GM10847 (cell line): ENCODE measurements around the gene NDUFAF3.

Source experiments
- POLR2A ChIP-seq: IDR thresholded peaks from 2 replicates; pipeline ENCODE4 v1.6.1; 2011; ENCODE audit not compliant: insufficient read length; ENCODE audit errors: extremely low read depth

The NDUFAF3 gene

DNA sequence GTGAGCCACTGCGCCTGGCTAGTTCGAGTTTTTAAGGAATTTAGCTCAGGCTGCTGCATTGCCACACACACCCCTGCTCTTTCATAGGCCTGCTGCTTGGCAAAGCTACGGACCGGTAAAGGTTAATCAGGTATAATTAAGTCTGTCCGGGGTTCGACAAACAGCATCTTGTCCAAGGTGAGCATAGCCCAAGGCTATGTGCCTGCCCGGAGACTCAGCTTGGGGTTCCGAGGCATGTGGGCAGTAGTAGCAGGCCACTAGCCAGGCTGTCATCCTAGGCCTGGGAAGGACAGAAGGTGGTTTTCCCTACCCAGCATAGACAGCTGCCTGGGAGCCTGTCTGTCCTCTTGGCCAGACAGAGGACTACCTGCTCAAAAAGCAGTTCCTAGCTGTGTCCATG lies 25.3 kb upstream of the NDUFAF3 start:
- no peak for TF ChIP-seq POLR2A

DNA sequence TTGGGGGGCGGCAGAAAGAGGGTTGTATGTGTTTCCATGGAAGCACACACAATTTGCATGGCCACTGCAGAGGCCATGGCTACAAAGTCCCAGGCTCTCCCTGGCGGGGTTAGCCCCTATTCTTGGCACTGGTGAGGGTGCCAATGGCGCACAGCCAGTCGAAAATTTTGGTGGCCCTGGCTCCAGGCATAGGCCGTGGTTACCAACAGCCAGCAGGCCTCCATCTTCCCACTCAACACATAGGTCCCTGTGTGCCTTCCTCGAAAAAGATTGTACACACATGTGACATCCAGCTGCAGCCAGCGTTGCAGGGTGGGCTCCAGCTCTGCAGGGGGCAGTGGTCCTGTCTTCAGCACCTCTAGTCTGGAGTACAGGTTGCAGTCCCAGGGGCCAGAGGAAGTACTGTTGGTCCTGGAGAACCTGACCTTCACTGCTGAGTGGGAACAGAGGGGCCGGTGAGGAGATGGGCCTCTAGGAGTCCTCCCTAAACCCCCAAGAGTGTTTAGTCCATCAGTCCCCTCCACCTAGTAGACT lies 24.8 kb upstream of the NDUFAF3 start:
- TF ChIP-seq POLR2A = no peak

DNA sequence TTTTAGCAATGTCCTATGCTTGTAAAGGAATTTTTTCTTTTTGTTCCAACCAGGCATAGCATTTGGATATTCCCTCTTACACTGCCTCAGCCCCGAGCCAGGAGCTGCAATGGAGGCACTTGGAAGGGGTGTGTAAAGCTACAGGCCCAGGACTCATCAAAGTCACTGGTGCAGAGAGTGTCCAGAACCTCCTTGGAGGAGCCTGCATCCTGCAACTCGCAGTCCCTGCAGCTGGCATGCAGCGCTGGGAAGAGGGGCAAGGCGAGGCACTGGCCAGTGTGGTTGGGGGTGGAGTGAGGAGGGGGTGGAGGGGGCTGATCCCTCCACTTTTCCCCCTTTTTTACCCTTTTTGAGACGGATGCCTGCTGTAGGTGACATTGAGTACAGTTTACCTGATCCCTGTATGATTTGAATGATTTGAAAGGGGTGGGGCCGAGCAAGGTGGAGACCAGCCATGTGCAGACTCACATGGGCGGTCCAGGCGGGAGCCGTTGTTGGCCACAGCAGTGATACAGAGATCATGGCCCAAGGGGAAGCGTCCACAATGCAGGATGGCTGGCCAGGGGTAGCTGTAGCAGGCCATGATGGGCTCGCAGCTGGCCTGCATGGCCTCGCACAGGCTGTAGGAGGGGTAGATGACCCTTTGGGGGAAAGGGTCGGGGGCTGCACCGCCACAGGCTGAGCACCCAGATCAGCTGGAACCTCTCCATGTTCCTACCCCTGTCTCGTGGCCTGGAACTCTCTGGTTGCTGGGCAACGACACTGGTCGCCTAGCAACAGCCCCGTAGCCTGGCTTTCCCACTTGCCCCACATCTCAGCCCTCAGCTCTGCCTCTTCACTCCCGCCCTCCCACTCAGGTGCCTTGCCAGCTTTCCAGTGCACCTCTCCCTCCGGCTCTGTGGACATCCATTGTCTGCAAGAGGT lies 23.9 kb upstream of the NDUFAF3 start:
- TF ChIP-seq POLR2A = no peak

DNA sequence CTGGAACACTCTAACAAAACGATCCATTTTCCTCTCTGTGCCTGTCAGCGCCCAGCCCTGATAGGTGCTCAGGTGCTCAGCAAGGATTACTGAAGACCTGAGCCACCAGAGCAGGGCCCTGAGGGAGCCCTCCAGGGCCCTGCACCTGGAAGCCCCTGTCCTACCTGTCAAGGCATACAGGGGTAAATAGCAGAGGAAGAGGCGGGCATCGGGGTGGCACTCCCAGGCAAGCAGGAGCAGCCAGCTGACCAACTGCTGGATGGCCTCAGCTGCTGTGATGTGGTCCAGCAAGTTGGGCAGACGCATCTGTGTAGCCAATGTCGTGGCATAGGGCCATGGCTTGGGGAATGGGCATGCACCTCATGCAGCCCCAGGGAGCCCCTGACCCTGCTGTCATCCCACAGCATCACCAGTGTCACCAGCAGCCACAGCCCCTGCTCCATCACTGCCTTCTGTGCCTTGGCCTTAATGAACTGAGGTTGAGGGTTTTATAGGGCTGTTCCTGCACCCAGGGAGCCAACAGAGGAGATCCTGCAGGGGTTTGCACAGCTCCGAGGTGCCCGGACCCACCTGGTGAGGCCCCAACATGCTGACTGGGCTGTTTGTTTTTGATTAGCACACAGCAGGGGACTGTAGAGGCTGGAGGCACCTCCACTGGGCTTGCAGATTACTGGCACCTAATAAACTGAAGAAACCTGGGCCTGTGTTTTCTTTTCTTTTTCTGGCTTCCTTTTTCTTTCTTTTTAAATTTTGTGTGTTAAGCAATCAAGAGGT lies 22.6 kb upstream of the NDUFAF3 start:
- TF ChIP-seq POLR2A = no peak

DNA sequence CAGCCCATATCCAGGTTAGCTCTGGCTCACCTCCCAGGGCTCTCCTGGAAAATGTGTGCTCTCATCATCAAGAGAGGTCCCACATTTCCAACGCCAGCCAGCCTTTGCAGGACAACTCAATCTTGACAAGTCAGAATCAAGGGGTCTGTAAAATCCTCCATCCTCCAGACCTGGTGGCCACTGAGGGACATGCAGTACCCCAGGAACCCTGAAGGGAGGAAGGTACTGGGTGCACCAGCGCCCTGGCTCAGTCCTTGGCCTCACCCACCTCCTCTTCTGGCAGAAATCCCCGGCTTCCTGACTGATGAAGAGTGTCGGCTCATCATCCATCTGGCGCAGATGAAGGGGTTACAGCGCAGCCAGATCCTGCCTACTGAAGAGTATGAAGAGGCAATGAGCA lies 20.8 kb upstream of the NDUFAF3 start:
- no peak for TF ChIP-seq POLR2A

DNA sequence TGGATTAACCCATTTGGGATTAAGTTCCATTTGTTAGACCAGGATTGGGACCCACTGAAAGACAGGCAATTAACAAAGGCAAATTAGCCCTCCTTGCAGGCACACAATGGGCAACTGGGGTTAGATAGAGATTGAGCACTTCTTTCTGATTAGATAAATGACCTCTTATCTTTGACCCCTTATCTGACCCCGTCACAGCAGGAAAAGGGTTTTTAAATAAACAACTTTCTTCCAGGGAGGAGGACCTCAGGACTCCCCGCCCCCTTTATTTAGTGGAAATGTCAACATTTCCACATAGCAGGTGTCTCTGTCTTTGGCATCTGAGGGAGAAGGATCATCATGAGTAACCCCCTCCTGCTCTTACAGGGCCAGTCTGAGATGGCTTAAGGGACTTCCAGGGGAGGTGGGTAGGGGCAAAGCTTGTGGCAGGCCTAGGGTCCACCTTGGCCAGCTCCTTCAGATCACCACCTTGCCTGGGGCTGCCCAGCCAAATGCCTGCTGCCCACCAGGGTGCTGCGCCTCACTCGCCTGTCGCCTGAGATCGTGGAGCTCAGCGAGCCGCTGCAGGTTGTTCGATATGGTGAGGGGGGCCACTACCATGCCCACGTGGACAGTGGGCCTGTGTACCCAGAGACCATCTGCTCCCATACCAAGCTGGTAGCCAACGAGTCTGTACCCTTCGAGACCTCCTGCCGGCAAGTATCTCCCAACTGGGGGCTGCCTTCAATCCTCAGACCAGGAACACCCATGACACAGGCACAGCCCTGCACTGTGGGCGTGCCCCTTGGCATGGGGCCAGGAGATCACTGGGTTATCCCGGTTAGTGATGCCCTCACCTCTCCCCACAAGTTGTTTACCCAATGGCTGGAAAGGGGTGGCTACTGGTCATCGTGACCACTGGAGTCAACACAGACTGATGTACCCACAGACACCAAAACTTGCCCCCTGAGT lies 17.3 kb upstream of the NDUFAF3 start:
- no peak for TF ChIP-seq POLR2A

DNA sequence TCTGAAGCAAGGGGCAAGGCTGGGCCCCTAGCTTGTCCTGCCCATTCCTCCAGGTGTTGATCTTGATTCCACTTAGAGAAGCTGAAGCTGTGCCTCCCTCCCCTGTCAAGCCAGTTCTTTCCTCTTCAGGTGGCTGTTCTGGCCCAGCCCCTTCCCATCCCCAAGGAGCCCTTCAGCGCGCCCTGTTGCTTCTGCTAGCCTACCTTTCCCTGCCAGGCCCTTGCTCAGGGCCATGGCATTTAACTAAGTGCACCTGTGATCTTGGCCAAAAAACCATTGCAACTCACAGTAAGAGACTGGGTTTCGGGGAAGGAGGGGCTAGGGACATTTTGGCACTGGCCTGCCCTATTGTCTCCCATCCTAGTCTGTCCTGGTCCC lies 16.6 kb upstream of the NDUFAF3 start:
- TF ChIP-seq POLR2A = no peak

DNA sequence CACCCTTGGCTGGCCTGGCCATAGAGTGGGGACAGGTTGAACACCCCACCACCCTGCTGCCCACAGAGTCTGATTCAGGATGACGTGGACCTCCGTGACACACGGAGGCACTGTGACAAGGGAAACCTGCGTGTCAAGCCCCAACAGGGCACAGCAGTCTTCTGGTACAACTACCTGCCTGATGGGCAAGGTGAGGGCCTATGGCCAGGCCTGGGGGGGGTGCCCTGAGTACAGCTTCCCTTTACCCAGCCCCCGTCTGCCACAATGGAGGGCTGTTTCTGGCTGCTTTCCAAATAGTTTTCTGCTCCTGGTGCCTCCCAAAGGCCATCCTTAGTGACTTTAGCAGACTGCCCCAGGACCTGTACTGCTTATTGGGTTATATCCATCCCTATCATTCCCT lies 15.9 kb upstream of the NDUFAF3 start:
- no peak for TF ChIP-seq POLR2A

DNA sequence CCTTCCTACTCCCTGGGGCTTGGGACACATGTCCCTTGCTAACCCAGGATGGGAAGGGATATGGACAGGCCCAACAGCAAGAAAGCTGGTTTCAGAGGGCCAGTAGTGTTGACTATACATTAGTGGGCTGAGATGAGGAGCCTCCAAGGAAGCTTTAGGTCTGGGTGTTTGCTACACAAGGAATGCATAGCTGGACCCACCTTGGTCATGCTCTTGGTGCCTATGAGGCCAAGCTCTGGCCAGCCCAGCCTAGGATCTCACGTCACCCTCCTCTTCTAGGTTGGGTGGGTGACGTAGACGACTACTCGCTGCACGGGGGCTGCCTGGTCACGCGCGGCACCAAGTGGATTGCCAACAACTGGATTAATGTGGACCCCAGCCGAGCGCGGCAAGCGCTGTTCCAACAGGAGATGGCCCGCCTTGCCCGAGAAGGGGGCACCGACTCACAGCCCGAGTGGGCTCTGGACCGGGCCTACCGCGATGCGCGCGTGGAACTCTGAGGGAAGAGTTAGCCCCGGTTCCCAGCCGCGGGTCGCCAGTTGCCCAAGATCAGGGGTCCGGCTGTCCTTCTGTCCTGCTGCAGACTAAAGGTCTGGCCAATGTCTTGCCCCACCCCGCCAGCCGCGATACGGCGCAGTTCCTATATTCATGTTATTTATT lies 15.4 kb upstream of the NDUFAF3 start:
- no peak for TF ChIP-seq POLR2A

DNA sequence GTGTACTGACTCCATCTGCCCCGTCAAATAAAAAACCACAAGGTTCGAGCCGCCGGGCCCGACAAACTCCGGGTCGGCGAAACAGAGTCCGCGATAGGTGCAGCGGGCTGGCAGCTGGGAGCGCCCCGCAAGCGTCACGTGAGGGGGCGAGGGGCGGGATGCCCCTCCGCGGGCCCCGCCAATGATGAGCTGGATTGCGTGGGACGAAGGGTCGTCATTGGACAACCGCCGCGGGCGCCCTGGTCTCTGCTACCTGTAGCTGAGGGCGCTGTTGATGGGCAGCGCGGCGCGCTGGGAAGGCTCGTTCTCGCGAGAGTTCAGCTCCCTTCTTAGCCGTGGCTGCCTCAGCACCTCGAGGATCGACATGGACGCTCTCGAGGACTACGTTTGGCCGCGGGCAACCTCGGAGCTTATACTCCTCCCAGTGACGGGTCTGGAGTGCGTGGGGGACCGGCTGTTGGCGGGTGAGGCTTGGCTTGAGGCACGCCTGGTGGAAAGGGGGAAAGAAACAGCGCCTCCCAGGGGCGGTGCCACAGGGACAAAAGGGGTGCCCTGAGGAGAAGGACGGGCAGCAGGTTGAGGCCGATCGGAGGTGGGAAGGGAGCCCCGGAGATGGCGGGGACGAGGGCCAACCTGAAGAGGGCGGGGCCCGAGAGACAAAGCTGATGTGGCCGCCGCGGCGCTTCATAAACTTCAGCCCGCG lies 14.7 kb upstream of the NDUFAF3 start, which contains the start of gene WDR6:
Gene WDR6, plus strand, starts transcription at position 324 of the 703 bp plus-strand sequence. Its CDS starts 41 bp downstream, at position 365.
- peak; percentile 68 for TF ChIP-seq POLR2A

DNA sequence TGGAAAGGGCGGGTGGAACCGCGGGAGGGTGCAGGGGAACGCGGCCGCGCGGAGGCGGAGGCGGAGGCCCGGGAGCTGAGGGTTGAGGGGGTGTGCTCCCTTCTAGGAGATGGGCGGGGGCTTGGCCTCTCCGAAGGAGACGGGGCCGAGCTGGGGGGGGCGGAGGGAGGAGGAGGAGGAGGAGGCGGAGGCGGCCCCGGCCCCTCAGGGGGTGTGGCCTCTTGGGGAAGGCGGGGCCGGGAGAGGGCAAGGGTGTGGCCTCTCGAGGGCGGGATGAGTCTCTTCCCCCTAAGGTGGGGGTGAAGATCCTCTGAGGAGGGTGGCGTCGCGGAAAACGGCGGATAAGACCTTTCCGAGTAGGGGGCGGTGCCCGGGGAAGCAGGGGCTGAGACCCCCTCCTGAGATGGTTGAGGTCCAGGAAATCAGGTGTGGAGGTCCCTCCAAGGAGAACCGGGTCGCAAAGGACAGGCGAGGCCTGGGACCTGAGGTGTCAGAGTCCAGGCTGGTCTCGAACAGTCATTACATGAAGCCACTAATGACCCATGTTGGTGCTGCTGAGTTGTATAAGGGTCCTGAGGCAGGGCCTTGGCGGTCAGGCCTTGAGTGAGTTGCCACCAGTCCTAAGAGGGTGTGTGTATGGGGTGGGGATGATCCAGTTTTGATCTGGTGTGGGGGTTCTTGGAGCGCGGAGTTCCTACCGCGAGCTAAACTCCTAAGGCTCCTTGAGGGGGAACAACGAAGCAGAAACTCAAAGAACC lies 14.0 kb upstream of the NDUFAF3 start:
- no peak for TF ChIP-seq POLR2A

DNA sequence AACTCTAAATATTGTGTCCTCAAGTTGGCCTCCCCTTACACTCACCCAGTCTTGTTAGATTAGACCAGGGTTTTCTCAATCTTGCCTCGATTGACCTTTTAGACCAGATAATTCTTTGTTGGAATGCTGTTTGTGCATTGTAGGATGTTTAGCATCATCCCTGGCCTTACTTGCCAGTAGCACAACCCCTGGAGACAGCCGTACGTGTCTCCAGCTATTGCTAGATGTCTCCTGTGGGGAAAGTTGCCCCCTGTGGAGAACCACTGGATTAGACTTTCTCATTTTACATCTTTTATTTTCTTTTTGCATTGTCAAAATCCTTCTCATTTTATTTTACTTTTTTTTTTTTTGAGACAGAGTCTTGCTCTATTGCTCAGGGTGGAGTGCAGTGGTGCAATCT lies 12.5 kb upstream of the NDUFAF3 start:
- no peak for TF ChIP-seq POLR2A

DNA sequence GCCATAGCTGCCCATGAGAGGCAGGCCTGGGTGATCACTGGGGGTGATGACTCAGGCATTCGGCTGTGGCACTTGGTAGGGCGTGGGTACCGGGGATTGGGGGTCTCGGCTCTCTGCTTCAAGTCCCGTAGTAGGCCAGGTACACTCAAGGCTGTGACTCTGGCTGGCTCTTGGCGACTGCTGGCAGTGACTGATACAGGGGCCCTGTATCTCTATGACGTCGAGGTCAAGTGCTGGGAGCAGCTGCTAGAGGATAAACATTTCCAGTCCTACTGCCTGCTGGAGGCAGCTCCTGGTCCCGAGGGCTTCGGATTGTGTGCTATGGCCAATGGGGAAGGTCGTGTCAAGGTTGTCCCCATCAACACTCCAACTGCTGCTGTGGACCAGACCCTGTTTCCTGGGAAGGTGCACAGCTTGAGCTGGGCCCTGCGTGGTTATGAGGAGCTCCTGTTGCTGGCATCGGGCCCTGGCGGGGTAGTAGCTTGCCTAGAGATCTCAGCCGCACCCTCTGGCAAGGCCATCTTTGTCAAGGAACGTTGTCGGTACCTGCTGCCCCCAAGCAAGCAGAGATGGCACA lies 9.4 kb upstream of the NDUFAF3 start:
- TF ChIP-seq POLR2A = no peak

DNA sequence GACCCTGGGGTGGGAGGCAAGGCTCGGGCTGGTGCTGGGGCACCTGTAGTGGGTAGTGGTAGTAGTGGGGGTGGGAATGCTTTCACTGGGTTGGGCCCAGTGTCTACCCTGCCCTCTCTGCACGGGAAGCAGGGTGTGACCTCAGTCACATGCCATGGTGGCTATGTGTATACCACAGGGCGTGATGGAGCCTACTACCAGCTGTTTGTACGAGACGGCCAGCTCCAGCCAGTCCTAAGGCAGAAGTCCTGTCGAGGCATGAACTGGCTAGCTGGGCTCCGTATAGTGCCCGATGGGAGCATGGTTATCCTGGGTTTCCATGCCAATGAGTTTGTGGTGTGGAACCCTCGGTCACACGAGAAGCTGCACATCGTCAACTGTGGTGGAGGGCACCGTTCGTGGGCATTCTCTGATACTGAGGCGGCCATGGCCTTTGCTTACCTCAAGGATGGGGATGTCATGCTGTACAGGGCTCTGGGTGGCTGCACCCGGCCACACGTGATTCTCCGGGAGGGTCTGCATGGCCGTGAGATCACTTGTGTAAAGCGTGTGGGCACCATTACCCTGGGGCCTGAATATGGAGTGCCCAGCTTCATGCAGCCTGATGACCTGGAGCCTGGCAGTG lies 8.7 kb upstream of the NDUFAF3 start:
- TF ChIP-seq POLR2A = no peak
